ENCODE results near the gene PRIMPOL. TPM values are rescaled to one million over a fixed set of nuclear protein-coding genes. Genes with fewer than 3 reads are reported as not detected.

The PRIMPOL gene
- total and polyA plus RNA-seq, 2 of the 4 experiments (the other 2 are of a cell fraction): 5.6 to 8.8 TPM

DNA sequence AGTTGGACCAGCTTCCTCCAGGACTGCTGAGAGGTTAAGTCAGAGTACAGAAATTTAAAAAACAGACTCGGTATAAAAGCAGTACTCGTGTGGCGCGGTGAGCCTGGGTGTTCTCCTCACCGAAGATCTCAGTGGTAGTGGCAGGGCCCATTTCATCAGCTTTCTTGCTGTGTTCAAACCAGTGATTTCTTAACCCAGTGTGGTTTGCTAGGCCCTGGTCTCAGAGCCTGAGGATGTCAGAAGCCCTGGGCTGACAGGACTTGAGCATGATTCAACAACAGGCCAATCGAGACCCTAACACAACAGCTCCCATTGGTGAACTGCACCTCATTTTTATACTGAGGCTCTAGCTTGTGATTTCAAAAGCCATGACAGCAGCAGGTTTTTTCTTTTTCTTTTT is 23.2 kb downstream of the PRIMPOL start:
- no peaks in the 10 kb centered on the region for H4K20me1 ChIP-seq (ENCODE audit: insufficient read depth, low read length)
- no peak overlapping the region for H3K9ac ChIP-seq (ENCODE audit: low read depth, low read length)
- no peak overlapping the region for H2AK9ac ChIP-seq (replicated peaks; ENCODE audit: low read depth, low read length, poor library complexity)
- no peak for ATAC-seq (ENCODE audit: low read depth)
- no peak overlapping the region for H3K4me2 ChIP-seq (ENCODE audit: low read depth, low read length)
- dilution Hi-C loops (cut with HindIII; ENCODE audit: low sequenced_read_pairs, unreplicated experiment): no loop called here
- H4K5ac ChIP-seq (ENCODE audit: low read depth, low read length): no peak overlapping the region
- H2BK20ac ChIP-seq (ENCODE audit: low read depth, low read length): no peak overlapping the region
- no peak overlapping the region for H2BK15ac ChIP-seq (ENCODE audit: low read depth, low read length)
- no peak overlapping the region for H3K27ac ChIP-seq (ENCODE audit: insufficient read depth, low read length)
- H3K56ac ChIP-seq (ENCODE audit: extremely low read depth, insufficient read depth, low read length): no peak overlapping the region
- H3K36me3 ChIP-seq (ENCODE audit: control insufficient read depth, insufficient read depth, low read length): peaks cover 17% of the 10 kb centered on the region
- TF ChIP-seq MAFK (IDR thresholded peaks at IDR 0.05; ENCODE audit: low read depth, low read length) (no peak), CTCF (conservative IDR thresholded peaks at IDR 0.05; ENCODE audit: low read depth, low read length) (no peak)
- H3K79me1 ChIP-seq (ENCODE audit: low read depth in 1 of 2, low read length in 2 of 2): no peaks in the 10 kb centered on the region; a peak in 1 of 4 replicates
- WGBS, 2 experiments (ENCODE audit: extremely low coverage in 2 of 2, insufficient read length in 1 of 2): no CpG with 5 or more reads among the region's 6 CpGs
- H3K27me3 ChIP-seq (ENCODE audit: control insufficient read depth, insufficient read depth, low read length): no peaks in the 10 kb centered on the region
- no peak overlapping the region for H3K4ac ChIP-seq (ENCODE audit: low read depth, low read length)
- H3K4me3 ChIP-seq (ENCODE audit: insufficient read depth, low read depth, low read length): no peak overlapping the region
- H4K91ac ChIP-seq (ENCODE audit: insufficient read depth, low read depth, low read length): no peak overlapping the region
- H2BK5ac ChIP-seq (ENCODE audit: low read depth, low read length, poor library complexity, severe bottlenecking): no peak overlapping the region
- in situ Hi-C loops (cut with MboI; ENCODE audit: low sequenced_read_pairs): no loop called here
- H4K8ac ChIP-seq (ENCODE audit: low read depth in 2 of 2, low read length in 2 of 2): no peak overlapping the region
- H3K18ac ChIP-seq (ENCODE audit: low read depth, low read length): no peak overlapping the region
- ChIA-PET POLR2A (ENCODE audit: unreplicated experiment) (no interaction called here), CTCF (no interaction called here)
- intact Hi-C loops (cut with micrococcal nuclease): no loop called here
- H3K4me1 ChIP-seq (ENCODE audit: control insufficient read depth, insufficient read depth, low read length): peaks cover 14% of the 10 kb centered on the region
- no peak overlapping the region for H2AK5ac ChIP-seq (ENCODE audit: low read depth, low read length)
- no TSS peak for BruUV-seq (replicated peaks)
- H3K14ac ChIP-seq (replicated peaks; ENCODE audit: low read depth, low read length): no peak overlapping the region
- DNase-seq: no peak
- H2AFZ ChIP-seq (replicated peaks; ENCODE audit: low read length, poor library complexity): no peak overlapping the region
- no peak overlapping the region for H2BK120ac ChIP-seq (ENCODE audit: low read depth, low read length)
- 0 out of 2 replicates have a peak, but pooled peaks cover 9% of the 10 kb centered on the region for H3K9me1 ChIP-seq (ENCODE audit: insufficient read depth, low read length)
- H3K23ac ChIP-seq (ENCODE audit: low read depth, low read length): no peak overlapping the region
- no peaks in the 10 kb centered on the region for H3K9me3 ChIP-seq (ENCODE audit: control insufficient read depth, insufficient read depth, low read length)

Data from IMR-90 (cell line).